GM19239 (cell line): ENCODE data around the gene FGF3.

Experiments used
- DNase-seq: peaks from one replicate; pipeline ENCODE4 v3.0.0; 2011; ENCODE audit warnings: low spot score; ENCODE audit not compliant: insufficient read length
- FAIRE-seq: peaks from 2 replicates; lab custom pipeline; 2011; peaks lifted over from hg19 to GRCh38; lab: Jason Lieb, UNC

Gene FGF3

DNA sequence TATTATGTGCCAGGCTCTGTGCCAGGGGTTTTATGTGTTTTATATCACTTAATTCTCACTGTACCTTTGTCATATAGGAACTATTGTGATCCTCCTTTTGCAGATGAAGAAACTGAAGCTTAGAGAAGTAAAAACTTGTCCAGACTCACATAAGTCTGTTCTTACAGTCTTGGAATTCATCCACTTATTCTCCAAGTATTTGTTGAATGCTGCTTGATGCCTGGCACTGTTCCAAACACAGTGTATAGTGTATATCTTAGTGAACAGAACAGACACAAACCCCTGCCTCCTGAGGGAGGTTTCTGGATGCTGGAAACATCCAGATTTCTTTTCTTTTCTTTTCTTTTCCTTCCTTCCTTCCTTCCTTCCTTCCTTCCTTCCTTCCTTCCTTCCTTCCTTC, 29.0 kb upstream of the FGF3 start:
- no peak for DNase-seq
- FAIRE-seq: no peak

DNA sequence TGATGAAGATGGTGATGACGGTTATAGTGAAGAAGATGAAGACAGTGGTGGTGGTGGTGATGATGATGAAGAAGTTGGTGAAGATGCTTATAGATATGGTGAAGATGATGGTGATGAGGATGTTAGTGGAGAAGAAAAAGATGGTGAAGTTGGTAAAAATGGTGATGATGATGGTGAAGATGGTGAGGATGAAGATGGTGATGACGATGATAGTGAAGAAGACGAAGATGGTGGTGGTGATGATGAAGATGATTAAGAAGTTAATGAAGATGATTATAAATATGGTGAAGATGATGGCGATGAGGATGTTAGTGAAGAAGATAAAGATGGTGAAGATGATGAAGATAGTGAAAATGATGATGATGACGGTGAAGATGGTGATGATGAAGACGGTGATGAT, 25.2 kb upstream of the FGF3 start:
- DNase-seq: no peak
- no peak for FAIRE-seq

DNA sequence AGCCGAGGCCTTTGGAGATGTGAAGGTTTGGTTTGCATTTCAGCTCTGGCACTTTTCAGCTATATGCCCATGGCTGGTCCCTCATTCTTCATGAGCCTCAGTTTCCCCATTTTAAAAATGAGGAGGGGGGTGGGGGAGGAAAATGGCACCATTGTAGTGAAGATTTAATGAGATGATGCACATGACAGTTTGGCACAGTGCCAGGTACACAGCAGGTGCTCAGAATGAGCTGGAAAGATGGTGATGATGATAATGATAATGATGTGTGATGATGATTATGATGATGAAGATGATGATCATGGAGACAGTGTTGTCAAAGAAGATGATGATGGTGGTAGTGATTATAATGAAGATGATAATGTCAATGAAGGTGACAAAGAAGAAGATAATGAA, 24.3 kb upstream of the FGF3 start:
- DNase-seq (no peak), FAIRE-seq (no peak)

DNA sequence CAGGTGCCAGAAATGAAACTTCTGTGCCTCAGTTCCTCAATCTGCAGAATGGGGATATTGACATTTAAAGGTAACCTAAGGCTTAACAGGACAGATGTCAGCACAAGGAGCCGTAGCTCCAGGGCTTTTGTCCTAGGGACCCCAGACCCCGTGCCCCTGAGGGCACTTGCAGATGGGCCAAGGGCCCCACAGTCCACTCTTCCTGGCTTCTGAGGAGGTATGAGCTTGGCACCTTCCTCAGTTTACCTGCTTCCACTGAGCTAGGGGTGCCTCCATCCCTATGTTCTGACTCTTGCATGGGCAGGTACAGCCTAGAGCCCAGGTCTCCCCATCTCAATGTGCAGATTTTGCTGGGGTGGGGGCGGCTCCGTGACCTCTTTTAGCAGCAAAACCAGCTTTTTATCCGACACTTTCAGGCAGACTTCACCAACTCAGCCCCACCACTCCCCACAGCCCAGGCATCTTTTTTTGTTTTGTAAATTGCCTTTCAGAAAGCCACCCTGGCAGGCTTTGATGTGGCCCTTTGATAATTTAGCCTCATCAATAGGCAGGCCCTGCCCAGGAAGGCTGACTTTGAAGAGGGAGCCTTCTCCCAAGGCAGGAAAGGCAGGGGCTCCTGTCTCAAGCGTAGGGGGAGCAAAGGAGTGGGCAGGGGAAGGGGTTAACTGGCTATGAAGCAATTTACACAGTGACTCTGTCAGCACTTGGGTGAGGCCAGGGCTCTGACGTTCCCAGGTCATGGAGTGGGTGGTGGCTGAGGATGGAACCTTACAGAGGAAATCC, 23.7 kb upstream of the FGF3 start:
- FAIRE-seq (no peak), DNase-seq (no peak)

DNA sequence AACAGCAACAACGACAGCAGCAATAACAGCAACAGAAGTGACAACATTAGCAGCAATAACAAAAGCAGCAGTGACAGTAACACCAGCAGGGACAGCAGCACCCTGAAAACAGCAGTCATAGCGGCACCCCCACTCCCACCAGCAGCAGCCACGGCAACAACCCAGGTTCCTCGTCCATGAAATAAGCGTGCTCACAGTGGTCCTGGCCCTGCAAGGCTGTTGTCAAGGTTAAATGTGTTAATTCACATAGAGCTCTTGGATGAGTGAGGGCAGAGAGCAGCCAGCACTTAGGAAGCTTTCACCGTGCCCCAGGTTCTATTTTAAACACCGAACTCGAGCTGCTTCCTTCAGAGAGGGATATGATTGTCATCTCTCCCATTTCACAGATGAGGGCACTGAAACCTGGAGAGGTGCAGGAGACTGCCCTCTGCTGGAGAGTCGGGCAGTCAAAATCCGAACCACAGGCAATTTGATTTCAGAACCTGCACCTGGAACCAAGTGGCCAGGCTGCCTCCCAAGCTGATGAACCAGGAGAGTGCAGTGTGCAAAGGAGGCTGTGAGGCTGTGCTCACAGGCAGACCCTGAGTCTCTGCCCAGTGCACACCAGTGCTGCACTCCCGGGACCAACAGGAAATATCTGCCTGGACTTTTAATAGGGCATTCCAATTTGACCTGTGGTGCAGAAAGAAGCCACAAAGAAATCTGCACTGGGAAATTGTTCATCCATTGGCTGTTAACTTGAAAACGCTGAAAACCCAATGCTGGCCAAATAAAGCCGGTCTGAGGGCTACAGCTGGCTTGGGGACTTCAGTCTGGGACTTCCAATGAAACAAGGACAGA, 22.9 kb upstream of the FGF3 start:
- FAIRE-seq: no peak

DNA sequence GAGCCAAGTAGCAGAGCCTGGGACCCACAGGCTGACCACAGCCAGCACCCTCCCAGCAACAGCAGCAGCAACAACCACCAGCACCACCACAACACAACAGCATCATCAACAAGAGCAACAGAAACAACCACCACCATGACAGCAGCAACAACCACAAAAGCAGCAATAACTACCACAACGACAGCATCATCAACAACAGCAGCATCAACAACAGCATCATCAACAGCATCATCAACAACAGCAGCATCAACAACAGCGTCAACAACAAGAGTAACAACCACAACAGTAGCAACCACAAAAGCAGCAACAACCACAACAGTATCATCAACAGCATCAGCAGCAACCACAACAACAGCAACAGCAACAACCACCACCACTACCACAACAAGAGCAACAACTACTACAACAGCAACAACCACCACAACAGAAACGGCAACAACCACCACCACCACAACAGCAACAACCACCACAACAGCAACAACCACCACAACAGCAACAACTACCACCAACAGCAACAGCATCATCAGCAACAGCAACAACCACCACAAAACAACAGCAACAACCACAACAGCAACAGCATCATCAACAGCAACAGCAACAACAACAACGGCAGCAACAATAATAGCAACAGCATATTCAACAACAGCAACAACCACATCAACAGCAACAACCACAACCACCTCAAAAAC, 22.1 kb upstream of the FGF3 start:
- no peak for FAIRE-seq
- DNase-seq: no peak

More for the DNA sequence above, 22.9 kb upstream of the FGF3 start:
- DNase-seq: no peak

DNA sequence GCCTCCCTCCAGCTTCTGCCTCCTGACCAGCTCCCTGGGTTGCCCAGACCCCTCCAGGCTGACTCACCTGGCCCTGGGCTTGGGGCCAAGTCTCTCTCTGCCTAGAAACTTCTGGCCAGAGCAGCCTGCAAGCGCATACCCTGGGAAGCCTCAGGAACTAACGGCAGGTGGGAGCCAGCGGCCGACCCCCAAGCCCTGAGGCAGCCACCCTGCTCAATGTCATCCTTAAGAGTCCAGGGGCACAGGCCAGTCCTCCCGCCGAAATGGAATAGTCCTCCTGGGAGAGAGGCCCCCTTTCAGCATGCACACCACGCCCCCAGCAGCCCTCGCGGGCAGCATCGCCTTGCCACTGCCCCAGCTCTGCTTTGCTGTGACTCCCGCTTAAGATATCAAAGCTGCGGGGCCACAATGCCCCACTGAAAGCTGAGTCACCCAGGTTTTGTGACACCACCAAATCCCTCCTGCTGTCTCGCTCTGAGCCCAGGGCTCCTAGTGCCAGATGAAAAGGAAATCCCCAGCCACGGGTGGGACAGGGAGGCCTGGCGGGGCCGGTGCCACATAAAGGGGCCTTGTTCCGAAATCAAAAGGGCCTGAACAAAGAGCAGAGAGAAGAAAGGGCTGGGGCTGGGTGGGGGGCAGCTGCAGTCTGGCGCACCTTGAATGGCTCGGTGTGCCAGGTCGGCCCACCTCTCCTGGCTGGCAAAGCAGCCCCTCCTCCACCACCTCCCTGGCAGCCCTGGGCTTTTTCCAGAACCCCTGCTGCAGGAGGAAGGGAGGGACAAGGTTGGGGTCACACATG, 21.4 kb upstream of the FGF3 start:
- DNase-seq (no peak), FAIRE-seq (no peak)

DNA sequence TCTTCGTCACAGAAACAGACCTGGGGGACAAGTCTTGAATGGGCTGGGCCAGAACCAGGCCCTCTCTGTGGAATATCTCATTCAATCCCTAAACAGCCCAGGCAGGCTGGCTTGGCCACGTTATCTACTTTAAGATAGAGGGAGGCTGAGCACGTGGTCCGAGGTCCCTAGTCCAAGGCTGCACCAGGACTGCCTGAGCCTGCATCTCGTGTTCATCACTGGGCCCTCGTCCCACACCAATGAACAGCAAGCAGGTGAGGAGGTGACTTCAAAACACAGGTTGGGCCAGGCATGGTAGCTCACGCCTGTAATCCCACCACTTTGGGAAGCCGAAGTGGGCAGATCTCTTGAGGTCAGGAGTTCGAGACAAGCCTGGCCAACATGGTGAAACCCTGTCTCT, 20.3 kb upstream of the FGF3 start:
- FAIRE-seq: no peak
- DNase-seq: no peak

DNA sequence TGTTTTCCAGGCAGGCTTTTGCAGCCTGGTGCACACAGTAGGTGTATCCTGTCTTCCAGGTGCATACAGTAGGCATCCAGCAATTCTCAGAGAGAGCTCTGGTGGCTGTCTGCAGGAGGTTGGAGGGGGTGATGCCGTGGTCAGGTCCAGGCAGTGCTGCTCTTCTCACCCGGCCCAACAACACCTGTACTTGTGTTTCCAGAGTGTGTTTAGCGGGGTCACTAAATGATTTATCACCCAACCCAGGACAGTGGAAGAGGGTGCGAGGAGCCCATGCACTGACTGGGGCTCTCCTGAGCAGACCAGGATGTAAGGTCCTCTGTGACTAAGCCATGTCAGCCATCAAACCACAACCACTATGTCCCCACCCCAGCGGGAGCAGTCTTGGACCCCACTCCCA, 18.6 kb upstream of the FGF3 start:
- DNase-seq (no peak), FAIRE-seq (no peak)

DNA sequence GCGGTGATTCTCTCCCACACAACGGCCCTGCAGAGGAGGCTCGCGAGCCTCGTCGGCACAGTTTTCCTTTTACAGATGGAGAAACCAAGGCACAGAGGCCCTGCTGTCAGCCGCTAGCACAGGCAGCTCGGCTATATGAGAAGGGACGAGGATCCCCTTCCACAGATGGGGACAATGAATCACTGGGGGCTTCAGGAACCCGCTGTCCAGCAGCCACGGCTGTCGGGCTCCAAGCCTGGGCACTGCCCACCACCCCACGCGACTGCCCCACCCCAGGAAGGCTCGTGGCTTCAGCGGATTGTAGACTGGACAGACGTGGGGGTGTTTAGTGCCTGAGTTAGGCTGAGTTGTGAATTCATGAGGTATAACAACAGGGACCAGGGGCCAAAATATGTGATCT, 17.2 kb upstream of the FGF3 start:
- FAIRE-seq: no peak
- DNase-seq: no peak

DNA sequence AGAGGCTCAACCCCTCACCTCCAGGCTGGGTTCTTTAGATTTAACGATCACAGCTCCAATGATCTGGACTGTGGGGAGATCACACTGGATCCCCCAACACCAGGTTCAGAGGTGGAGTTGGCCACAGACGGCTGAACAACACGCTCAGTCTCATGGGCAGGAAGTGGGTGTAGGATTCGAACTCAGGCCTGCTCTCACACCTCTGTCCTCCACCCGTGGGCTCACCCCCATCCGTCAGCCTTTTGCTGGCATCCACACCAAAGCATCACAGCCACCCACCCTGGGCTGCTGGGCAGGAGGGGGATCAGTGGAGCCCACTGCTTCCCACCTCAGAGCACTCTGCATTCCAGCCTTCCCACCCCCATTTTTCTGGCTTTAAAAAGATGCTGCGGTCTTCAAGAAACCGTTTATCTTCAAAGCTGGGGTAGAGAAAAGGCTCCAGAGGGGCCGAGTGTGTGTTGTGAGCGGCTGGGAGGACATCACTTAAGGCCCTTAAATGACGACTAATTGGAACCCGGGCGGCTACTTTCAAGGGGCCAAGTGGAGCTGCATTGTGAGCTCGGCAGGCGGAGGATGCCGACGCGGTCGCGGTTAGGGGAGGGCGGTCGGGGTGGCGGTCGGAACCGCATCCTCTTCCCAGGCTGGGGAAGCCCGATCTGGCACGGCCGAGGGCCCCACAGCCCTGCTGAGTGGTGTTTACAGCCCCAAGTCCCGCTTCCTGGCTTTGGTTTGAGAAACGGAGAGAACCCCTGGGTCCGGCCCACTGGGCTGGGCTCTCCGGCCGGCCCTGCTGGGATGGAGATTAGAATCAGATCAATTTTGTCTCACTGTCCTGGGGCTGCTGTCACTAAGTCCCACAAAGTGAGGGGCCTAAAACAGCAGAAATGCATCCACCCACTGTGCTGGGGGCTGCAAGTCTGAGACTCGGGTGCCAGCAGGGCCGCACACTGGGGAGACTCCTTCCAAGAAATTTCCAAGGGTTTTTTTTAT, 15.9 kb upstream of the FGF3 start:
- FAIRE-seq: no peak
- DNase-seq: no peak

DNA sequence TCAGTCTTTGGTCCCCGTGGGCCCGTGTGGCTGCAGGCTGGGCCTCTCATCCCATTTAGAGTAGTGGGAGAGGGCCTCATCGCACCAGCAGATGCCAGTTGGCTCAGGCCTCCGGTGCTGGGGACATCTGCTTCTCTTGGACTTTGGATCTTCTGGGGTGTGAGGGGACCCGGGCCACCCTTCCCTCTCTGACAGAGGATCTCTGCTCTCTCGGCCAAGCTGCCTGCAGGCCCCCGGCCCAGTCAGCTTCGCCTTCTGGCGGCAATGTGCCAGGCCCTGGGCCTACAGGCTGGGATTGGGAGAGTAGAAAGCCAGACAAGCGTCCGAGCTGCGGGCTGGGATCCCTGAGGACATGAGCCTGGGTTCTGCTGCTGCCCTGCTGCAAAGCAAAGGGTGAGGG, 15.0 kb upstream of the FGF3 start:
- FAIRE-seq (no peak), DNase-seq (no peak)

DNA sequence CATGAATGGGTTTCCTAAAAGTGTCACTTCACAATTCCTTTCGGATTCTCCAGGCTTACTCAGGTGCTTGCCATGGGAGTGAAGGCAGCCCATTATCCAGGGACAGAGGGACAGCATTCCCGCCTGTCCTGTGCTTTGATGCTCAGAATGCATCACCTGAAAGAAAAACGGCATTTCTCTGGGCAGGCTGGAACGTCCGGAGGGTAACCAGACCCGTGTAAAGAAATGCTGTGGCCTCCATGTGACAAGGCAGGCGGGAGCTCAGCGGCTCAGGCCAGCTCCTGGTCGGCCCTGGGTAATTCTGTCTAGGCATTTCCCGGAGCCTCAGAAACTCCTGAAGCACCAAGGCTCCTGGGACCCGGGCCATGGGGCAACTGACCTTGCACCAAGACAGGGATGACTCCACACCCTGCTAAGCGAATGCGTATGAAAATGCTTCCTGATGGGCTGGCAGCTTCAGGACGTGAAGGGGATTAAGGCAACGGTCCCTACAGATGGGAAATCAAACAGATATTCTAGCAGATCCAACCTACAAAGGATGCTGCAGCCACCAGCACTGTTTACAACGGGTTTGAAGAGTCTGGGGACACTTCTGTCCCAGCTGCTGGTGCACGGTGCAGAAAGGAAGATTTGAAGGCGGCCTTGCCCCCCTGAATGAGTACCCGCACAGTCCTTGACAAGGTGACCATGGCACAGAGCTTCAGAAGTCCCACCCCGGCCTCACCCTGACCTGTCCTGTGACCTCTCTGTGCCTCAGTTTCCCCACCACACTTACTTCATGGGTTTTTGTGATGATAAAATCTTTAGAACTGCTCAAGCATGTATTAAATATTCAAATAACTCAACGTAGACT, 13.6 kb upstream of the FGF3 start:
- FAIRE-seq: no peak

DNA sequence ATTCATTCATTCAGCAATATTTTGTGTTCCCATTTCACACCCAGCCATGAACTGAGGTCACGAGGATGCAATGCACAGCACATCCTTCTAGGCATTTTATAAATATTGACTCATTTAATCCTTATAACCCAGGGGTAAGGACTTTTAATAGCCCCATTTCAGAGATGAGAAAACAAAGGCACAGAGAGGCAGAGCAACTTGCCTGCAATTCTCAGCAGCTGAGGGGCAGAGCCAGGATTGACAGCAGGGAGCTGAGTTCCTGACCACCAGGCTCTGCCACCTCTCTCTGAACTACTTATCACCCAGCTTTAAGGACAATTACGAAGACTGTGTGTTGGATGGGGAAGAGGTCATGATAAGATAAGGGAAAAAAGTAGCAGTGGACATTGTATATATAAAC, 12.8 kb upstream of the FGF3 start:
- no peak for FAIRE-seq
- DNase-seq: no peak

More for the DNA sequence above, 13.6 kb upstream of the FGF3 start:
- no peak for DNase-seq

DNA sequence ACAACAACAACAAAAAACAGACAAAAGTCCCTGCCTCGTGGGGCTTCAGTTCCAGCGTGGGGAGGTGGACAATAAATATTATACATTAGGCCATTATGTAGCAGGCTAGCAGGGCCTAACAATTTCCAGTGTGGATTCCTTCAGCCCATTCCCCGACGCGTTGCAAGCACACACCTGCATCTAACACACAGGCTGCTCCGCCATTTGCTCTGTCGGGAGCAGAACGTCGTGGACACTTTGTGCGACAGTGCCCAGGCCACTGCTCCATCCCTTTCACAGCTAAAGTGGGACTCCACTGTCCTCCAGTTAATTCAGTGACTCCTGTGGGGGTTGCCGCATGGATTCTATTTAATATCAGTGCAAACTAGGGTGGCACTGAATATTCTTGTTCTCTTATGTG, 10.9 kb upstream of the FGF3 start:
- no peak for DNase-seq
- FAIRE-seq: no peak

DNA sequence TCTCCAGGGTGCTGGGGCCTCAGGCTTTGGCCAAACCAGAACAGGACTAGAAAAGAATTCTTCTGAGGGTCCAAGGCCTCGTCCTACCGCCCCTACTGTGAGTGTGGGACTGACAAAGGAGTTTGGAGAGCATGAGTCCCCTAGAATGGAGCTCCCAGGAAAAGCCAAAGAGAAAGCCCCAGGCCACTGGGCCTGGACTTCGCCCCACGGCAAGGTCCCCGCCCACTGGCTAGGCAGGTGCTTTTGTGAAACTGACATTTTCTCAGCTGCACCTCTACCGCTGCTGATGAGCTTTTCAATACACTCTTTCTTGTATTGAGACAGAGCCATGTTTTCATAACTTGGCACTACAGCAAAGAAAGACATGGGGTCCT, 9.7 kb upstream of the FGF3 start:
- no peak for DNase-seq
- no peak for FAIRE-seq

DNA sequence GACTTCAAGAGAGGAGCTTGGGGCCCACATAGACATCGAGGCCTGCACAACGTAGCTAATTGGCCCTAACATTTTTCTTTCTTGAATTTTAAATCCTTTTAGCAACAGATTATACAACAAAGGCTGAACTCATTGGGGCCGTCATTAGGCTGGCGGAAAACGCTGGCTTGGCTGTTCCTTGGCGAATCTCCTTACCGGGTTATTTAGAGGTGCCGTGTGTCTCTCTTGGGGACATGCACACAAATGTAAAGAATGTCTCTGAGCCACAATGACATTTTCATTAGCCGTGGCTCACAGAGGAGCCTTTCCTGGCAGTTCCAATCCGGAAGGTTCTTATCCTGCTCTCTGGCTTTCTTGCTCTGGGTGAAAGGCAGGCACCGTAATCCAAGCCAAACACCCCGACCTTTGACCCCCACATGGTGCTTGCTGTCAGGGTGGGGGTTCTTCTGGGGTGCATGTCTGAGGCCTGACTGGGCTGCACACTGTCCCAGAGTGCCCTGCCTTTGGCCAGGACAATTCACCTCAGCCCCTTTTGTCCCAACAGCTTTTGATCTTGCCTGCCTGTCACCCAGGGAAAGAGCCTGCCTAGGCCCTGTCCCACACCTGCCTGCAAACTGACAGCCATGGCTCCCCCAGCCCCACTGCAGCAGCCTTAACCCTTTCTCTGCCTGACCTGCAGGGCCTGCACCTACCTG, 9.2 kb upstream of the FGF3 start:
- no peak for FAIRE-seq
- DNase-seq: no peak

DNA sequence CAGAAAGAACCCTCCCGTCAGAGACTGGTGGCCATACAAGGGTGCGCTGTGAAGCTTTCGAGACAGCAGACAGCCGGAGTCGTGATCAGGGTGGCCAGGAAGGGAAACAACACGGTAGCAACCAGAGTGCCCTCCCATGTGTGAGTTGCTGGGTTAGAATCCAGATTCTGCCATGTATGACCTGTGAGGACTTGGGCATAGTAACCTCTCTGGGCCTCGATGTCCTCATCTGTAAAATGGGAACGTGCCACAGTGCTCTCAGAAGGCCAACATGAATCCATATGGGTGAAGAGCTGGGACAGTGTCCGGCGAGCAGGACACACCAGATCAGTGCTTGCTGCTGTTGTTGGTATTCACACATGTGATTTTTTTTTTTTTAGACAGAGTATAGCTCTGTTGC, 7.6 kb upstream of the FGF3 start:
- FAIRE-seq: no peak
- no peak for DNase-seq
